ENCODE data around the gene NFE2L1.

The NFE2L1 gene

GRCh38 chr17:48053758-48054237, 5.6 kb downstream of the NFE2L1 start:
- no peak for FAIRE-seq
- no peak for DNase-seq (ENCODE audit: insufficient read length, low spot score)
- TF ChIP-seq POU2F2 (IDR thresholded peaks at IDR 0.05; ENCODE audit: low read depth, low read length), result no peak
- TF ChIP-seq SPI1 (IDR thresholded peaks at IDR 0.05; ENCODE audit: low read depth, low read length), result no peak
- TF ChIP-seq POLR2AphosphoS5 (IDR thresholded peaks at IDR 0.05; ENCODE audit: low read depth, low read length), result no peak
- TF ChIP-seq POLR2A (IDR thresholded peaks at IDR 0.05; ENCODE audit: low read depth, low read length), result no peak
- no peak for TF ChIP-seq PAX5 (IDR thresholded peaks at IDR 0.05; ENCODE audit: insufficient read depth, low read length, severe bottlenecking)
- no peak for TF ChIP-seq TAF1 (IDR thresholded peaks at IDR 0.05; ENCODE audit: low read depth, low read length)

GRCh38 chr17:48054238-48055185, 6.4 kb downstream of the NFE2L1 start:
- no peak for FAIRE-seq
- TF ChIP-seq PAX5 (IDR thresholded peaks at IDR 0.05; ENCODE audit: insufficient read depth, low read length, severe bottlenecking), result no peak
- no peak for TF ChIP-seq TAF1 (IDR thresholded peaks at IDR 0.05; ENCODE audit: low read depth, low read length)
- TF ChIP-seq POLR2AphosphoS5 (IDR thresholded peaks at IDR 0.05; ENCODE audit: low read depth, low read length), result no peak
- no peak for TF ChIP-seq POU2F2 (IDR thresholded peaks at IDR 0.05; ENCODE audit: low read depth, low read length)
- no peak for TF ChIP-seq SPI1 (IDR thresholded peaks at IDR 0.05; ENCODE audit: low read depth, low read length)
- no peak for TF ChIP-seq POLR2A (IDR thresholded peaks at IDR 0.05; ENCODE audit: low read depth, low read length)
- DNase-seq (ENCODE audit: insufficient read length, low spot score), result no peak

- no peak for TF ChIP-seq TAF1 (IDR thresholded peaks at IDR 0.05; ENCODE audit: low read depth, low read length)
- TF ChIP-seq POLR2AphosphoS5 (IDR thresholded peaks at IDR 0.05; ENCODE audit: low read depth, low read length), result peak; percentile 4; the same call in 1 of the 2 replicates
- TF ChIP-seq POLR2A (IDR thresholded peaks at IDR 0.05; ENCODE audit: low read depth, low read length), result 0 out of 2 replicates have a peak, but pooled peaks have one; percentile 23
- TF ChIP-seq POU2F2 (IDR thresholded peaks at IDR 0.05; ENCODE audit: low read depth, low read length), result peak; percentile 98
- DNase-seq (ENCODE audit: insufficient read length, low spot score) (no peak), FAIRE-seq (peak; percentile 86)
Measured at GRCh38 chr17:48055531-48056245, 7.5 kb downstream of the NFE2L1 start.

GRCh38 chr17:48056246-48056745, 8.1 kb downstream of the NFE2L1 start:
- TF ChIP-seq TAF1 (IDR thresholded peaks at IDR 0.05; ENCODE audit: low read depth, low read length) (no peak), POLR2AphosphoS5 (IDR thresholded peaks at IDR 0.05; ENCODE audit: low read depth, low read length) (0 out of 2 replicates have a peak, but pooled peaks have one; percentile 7)
- no peak for DNase-seq (ENCODE audit: insufficient read length, low spot score)
- no peak for FAIRE-seq

GRCh38 chr17:48056879-48057278, 8.7 kb downstream of the NFE2L1 start:
- no peak for FAIRE-seq
- DNase-seq (ENCODE audit: insufficient read length, low spot score), result no peak
- TF ChIP-seq SPI1 (IDR thresholded peaks at IDR 0.05; ENCODE audit: low read depth, low read length) (no peak), PAX5 (IDR thresholded peaks at IDR 0.05; ENCODE audit: insufficient read depth, low read length, severe bottlenecking) (no peak), POLR2A (IDR thresholded peaks at IDR 0.05; ENCODE audit: low read depth, low read length) (no peak), POLR2AphosphoS5 (IDR thresholded peaks at IDR 0.05; ENCODE audit: low read depth, low read length) (no peak), TAF1 (IDR thresholded peaks at IDR 0.05; ENCODE audit: low read depth, low read length) (no peak), POU2F2 (IDR thresholded peaks at IDR 0.05; ENCODE audit: low read depth, low read length) (no peak)

- TF ChIP-seq TAF1 (IDR thresholded peaks at IDR 0.05; ENCODE audit: low read depth, low read length) (no peak), POLR2A (IDR thresholded peaks at IDR 0.05; ENCODE audit: low read depth, low read length) (no peak), PAX5 (IDR thresholded peaks at IDR 0.05; ENCODE audit: insufficient read depth, low read length, severe bottlenecking) (no peak)
- FAIRE-seq (no peak), DNase-seq (ENCODE audit: insufficient read length, low spot score) (no peak)
Measured at GRCh38 chr17:48057626-48058025, 9.5 kb downstream of the NFE2L1 start.

- DNase-seq (ENCODE audit: insufficient read length, low spot score) (no peak), FAIRE-seq (no peak)
- no peak for TF ChIP-seq TAF1 (IDR thresholded peaks at IDR 0.05; ENCODE audit: low read depth, low read length)
- no peak for TF ChIP-seq SPI1 (IDR thresholded peaks at IDR 0.05; ENCODE audit: low read depth, low read length)
- TF ChIP-seq PAX5 (IDR thresholded peaks at IDR 0.05; ENCODE audit: insufficient read depth, low read length, severe bottlenecking), result no peak
- TF ChIP-seq POLR2A (IDR thresholded peaks at IDR 0.05; ENCODE audit: low read depth, low read length), result no peak
- TF ChIP-seq POLR2AphosphoS5 (IDR thresholded peaks at IDR 0.05; ENCODE audit: low read depth, low read length), result no peak
- no peak for TF ChIP-seq POU2F2 (IDR thresholded peaks at IDR 0.05; ENCODE audit: low read depth, low read length)
Measured at GRCh38 chr17:48058393-48059124, 10.4 kb downstream of the NFE2L1 start.

GRCh38 chr17:48059125-48059668, 11.0 kb downstream of the NFE2L1 start:
- no peak for FAIRE-seq
- TF ChIP-seq PAX5 (IDR thresholded peaks at IDR 0.05; ENCODE audit: insufficient read depth, low read length, severe bottlenecking) (no peak), POU2F2 (IDR thresholded peaks at IDR 0.05; ENCODE audit: low read depth, low read length) (no peak), TAF1 (IDR thresholded peaks at IDR 0.05; ENCODE audit: low read depth, low read length) (no peak), POLR2AphosphoS5 (IDR thresholded peaks at IDR 0.05; ENCODE audit: low read depth, low read length) (no peak), SPI1 (IDR thresholded peaks at IDR 0.05; ENCODE audit: low read depth, low read length) (no peak), POLR2A (IDR thresholded peaks at IDR 0.05; ENCODE audit: low read depth, low read length) (no peak)
- DNase-seq (ENCODE audit: insufficient read length, low spot score), result no peak
